CD1c-positive myeloid dendritic cell (primary cell): ENCODE results near the gene RASSF5.

Experiments
- DNase-seq: peaks from one replicate; pipeline ENCODE4 v3.0.0-alpha.2; 2016; ENCODE audit errors: extremely low spot score

Gene RASSF5

DNA sequence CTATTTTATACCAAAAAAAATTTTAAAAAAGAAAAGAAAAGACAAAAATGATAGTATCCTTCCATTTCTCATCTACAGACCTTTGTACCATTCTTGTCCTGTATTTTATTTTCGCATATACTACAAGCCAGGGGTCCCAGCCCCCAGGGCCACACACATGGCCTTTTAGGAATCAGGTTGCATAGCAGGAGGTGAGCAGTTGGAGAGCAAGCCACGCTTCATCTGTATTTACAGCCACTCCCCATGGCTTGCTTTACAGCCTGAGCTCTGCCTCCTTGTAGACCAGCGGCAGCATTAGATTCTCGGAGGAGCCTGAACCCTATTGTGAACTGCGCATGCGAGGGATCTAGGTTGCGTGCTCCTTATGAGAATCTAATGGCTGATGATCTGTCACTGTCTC, 39.8 kb downstream of the RASSF5 start:
- DNase-seq = no peak

DNA sequence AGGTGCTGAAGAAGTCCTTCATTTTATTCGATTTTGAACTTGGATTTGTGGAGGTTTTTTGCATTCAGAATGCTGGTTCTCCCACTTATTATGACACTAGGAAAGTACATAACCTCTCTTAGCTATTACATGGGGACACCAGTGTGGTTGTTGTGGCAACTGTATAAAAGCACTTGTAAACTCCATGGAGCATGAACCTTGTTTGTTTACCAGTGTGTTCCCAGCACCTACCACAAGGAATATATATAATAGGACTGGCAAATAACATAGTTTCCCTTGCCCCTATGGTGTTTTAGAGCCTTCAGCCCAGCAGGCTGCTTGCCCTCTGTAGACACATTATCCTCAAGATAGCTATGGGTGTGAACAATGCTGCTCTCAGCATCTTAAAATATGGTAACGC, 43.1 kb downstream of the RASSF5 start:
- DNase-seq = no peak

DNA sequence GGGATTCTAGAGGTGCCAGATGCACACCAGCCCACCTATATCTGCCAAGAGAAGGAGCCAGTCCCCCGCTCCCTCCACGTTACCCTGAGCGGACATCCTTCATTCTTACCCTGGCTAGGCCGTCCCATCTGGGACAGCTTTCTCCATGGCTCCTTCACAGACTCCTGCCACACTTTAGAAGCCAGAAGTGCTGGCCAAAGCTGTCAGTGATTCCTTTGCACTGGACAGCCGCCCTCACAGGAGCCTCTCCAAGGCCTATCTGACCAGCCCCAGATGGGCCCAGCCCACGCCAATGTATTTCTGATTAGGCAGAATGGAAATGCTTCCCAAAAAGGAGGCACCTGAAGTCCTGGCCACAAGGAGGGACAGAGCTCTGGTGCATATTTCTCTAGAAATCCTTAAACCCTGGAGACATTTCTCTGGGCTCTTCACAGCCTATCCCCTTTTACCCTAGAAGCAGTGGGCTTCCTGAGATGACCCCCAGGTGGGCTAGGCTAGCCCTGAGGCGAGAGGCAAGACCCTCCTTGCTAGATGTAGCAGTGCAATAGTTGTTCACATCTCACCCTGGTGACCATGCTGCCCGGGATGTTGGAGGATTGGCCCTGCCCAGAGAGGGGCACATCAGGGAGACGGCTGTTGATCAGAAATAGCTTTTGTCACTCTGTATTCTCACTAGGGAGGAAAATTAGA, 44.1 kb downstream of the RASSF5 start:
- DNase-seq = no peak

DNA sequence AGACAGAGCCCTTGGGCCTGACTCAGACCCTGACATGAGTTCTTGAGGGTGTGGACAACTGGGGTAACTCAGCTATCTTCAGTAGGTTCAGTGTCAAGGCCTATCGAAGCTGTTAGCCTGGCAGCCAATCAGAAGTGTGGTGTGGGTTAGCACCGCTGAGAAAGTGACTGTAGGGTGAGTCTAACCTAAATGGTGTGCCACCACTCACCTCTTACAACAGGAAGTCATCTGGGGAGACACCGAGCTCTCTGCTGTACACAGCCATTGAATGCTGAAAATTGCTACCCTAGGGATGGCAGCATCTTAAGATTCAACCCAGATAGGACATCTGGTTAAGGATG, 44.6 kb downstream of the RASSF5 start:
- DNase-seq = peak; percentile 49

DNA sequence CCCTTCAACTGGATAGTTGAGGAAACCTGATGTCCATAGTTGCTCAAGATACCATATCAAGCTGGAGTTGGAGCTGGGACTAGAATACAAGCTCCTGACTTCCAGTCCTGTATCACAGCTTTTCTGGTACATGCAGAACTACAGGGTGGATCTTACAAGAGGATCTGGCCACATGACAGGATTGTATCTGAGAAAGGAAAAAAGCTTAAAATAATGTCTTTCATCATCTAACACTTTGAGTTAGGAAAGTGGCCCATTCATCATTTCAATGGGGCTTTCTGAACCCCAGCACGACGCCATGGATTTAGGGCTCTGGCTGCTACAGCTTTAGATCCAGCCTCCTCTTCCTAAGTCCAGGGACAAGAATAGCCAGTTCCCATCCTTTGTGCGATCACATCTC, 46.9 kb downstream of the RASSF5 start:
- no peak for DNase-seq

DNA sequence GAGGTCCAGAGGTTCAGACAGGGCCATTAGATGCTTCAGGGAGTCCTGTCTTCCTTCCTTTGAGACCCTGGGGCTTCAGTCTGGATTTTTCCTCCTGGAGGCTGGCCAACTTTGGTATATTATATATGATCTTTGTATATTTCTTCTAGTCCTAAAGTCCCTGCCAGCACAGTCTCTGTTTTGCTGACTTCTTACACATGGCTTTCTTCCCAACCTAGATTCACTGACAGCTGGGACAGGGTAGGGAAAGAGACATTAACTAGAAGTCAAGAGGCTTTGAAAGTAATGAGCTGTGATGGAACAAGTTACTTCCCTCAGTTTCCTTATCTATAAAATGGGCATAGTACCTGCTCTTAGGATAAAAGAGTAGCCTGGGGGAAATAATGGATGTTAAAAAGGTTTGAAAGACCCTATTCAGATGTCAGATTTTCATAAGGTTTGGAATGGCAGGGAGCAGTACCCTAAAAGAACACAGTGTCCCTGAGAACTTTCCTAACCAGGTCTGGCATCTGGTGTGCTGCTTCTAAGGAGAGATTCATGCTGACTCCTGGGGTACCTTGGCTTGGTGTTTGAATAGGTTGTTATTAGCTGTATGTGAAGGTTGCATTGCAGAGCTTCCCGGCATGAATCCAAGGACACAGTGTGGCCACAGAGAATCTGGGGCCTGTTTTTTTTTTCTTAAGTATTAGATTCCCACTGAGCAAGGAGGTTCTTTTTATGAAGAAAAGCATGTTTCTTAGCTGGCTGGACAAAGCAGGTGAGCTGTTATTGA, 47.6 kb downstream of the RASSF5 start:
- no peak for DNase-seq

DNA sequence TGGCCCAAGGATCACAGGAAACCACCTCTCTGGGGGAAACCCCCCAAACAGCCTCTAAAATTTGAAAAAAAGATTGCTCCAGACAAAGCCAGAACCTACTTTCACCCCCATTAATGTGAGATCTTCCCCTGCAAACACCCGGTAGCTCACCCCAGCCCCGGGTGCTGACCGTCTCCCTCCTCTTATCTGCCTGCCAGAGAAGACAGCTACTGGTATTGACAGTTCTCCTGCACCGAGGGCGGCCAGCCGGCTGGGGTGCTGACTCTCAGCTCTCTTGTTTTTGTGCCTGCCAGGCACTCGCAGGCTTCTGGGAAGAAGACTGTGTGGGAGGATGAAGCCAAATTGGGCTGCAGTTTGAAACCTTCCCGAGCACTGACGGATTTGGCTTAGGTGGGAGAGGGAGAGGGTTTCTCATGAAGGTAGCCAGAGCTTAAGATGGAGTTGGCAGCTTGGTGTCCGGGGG, 48.2 kb downstream of the RASSF5 start:
- peak; percentile 52 for DNase-seq

DNA sequence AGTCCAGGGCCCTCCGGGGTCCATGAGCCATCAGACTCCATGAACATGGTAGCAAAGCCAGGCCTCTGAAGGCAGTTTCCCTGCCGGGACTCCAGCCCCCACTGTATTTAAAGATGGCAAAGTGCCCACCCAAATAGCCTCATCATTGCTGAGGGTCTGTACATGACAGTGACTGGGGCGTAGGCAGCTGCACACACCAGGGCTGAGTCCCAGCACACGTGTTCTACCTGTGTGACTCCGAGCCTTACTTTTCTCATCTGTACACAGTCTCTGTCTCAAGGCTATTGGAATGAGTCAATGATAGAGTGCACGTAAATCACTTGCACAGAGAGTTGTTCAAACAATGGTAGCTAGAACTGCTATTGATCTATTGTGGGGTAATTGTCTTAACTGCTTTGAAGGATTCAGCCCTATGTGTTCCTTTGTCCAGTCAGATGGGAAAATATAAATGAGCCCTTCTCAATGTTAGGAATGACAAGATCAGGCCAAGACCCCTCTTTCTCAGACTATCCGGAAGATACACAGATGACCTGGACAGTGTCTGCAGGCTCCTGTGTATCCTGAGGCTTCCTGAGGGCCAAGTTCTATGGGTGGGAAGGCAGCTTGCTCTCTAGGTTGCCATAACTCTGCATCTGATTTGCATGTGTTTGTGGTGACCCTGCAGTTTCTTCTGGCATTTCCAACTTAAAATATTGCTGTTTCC, 48.9 kb downstream of the RASSF5 start:
- DNase-seq = no peak

DNA sequence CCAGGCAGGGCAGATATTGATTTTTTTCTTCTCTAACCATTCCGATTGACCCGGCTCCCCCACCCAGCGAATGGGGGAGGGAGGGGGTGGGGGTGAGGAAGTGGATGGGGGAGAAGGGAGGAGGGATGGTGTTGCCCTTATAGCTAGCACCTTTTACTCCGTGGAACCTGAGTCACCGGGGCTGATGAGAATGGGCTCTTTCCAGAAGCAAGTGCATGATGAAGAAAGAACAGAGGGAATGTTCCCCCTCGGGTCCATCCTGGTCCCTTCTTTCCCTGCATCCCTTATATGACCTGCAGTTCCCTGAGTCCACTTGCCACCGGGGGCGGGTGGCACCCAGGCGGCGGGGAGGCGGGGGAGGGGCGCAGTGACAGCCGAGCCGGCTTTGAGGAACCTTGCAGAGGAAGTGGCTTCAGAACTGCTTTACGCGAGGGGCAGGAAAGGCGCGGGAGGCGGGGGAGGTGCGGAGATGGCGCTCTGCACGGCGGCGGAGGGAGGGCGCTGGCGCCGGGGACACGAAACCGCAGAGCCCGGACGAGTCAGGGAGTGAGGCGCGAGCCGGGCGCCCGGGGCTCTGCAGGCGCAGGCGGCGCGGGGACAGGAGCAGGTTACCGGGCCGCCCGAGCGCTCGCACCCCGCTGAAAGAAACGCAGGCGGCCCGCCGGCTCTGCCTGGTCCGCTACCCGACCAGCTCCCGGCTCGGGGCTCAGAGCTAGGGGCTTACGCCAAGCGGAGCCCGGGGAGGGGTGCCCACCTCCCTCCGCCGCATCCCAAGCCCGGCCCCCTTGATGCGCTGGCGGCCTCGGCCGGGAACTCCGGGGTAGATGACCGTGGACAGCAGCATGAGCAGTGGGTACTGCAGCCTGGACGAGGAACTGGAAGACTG, 49.7 kb downstream of the RASSF5 start:
- peak; percentile 97 for DNase-seq

DNA sequence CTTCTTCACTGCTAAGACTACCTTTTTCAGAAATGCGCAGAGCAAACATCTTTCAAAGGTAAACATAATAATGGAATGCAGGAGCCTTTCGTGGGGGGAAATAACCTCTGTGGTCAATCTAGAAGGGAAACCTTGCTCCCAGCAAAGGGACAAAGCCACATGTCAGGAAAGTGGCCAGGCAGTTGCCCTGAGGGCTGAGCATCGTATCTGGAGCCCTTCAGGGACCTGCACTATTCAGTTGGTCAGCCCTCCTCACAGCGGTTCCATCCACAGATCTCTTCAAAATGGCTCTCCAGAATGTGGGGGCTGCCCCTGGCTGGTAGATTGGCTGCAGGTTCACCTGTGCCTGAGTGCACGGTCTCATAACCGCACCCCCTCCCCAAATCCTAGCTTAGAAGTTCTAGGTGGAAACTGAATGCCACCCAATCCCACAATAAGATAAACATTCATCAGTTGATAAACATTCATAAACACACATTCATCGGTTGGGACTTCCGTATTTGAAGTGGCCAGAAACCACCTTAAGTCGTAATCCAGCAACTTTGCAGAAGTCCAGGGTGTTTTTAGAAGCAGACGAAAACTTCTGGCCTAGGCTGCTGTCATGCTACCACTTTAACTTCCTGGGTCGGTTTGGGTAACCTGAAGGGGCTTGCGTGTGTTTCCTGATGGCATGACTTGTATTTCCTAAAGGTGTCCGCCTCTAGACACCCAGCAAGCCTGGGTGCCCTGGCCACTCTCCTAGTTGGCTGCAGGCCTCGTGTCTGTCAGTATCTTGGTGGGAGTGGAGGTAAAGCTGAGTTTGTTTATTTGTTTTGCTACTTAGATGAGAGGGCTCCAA, 50.5 kb downstream of the RASSF5 start:
- peak; percentile 88 for DNase-seq

DNA sequence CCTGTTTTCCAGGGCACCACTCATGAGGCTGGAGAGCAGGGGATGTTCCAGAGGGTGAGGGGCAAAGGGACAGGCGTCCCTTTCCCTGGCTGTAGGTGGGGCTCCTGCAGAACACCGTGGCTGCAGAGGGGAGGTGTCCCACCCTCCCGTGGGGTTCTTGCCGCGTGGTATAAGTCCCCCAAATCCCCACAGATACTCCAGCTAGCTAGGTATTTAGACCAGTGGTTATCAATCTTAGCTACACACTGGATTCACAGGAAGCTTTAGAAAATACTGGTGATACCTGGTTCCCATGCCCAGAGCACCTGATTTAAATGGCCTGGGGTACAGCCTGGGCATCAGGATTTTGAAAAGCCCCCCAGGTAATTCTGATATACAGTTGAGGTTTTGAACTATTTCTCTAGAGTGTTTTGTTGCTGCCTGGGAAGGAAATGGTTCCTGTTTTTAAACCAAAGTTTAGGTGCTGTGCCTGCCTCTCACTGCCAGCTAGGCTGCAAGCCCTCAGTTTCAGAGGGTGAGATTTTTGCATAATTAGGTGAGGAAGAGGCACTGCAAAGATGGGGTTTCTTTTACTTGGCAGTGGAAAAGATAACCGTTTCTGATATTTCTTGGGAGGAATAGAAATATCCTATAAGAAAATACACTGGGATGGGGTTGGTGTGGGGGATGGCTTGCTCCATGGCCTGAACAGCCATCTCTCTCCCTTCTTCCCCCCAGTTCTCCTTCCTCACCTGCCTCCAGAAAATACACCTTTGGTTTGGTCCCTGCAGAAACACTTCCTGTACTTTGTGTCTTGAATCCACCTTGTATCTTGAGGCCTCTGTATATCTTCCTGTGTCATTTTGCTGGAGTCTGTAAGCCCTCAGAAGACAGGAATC, 51.7 kb downstream of the RASSF5 start:
- peak; percentile 43 for DNase-seq

DNA sequence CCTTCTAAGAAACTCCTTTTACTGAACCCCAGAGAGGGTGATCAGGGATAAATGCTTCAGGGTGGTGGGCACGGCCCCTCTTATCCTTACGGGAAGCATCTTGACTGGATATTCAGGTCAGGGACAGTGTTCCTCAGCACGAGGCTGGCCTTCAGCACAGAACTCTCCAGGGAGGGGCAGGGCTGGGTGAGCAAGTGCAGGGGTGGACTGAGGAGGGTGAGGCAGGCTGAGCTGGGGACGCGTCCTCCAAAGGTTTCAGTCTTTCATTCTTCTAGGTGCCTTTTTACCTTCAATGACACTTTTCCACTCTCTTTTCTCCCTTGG, 52.3 kb downstream of the RASSF5 start:
- DNase-seq = no peak

DNA sequence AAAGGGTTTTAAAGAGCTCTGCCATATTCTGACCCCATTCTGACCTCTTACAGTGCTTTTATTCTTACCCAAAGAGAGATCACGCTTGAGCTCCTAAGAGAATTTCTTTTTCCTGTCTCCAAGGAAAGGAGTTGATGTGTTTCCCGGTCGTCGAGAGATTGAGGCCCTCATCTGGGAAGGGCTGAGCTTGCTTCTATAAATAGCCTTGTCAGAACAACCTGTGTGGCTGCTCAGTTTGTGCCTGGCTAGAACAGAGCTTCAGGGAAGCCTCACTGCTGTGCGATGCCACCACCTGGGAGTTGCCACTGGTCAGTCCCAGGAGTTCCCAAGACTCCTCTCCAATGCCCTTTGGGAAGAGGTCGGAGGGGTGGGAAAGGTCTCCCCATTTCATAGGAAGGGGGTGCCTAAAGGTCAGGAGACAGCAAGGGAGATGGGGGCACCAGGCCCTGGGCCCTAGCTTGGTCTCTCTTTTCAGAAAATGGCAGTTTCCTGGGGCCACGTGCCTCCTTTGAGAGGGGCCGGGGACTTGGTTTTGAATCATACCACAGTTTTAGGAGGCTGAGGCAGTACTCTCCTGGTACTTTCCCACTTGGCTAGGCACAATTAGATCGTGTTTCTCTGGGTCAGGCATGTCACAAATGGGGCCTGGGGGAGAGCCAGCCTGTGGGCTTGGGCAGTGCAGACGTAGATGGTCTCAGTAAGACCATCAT, 52.8 kb downstream of the RASSF5 start:
- no peak for DNase-seq

DNA sequence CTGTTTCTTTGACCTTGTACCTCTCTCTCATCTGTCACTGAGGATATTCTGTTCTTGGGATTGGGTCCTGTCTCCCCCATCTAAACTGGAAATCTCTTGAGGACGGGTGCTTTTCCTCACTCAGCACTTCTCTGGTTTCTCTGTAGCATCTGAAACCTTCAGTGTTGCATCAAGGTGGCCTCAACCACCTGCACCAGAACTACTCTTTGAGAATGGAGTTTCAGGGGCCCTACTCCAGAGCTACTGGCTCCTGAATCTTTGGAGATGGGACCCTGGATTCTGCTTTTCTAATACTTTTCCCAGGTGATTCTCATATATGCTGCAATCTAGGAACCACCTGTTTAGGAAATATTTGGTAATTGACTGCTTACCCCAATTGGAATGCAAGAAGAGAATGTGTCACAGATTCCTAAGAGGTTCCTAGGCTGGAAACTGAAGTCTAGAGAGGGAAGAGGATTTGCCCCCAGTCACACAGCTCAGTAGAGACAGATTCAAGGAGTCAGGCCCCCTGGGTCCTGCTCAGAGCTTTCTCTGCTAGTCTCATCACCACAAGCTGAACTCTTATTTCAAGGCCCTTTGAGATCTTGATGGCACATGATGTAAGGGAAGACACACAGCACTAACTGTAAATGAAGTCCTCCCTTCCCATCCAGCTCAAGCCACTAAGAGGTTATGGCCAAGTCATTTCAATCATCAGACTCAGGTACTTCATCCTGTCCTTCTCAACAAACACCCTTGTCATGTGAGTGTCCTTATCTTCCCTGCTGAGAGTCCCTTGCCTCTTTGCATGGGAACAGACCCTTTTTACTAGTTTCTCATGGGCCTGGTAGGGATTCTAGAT, 56.3 kb downstream of the RASSF5 start:
- no peak for DNase-seq

DNA sequence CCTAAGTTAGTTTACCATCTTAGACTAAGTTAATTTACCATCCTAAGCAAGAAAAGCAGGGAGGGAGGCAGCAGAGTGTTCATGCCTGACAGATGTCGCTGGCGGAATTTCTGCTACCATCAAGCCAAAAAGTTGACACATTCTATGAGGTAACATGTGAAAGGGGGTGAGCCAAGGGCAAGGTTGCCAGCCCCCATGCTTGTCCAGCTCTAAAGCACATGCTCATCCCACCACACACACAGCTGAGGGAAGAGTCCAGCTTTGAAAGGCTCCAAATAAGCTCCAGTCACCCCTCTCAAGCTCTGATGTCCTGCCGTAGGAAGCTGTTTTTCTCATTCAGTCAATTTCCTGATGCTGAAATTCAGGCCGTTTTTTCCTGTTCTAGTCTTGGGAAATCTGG, 58.7 kb downstream of the RASSF5 start:
- no peak for DNase-seq

DNA sequence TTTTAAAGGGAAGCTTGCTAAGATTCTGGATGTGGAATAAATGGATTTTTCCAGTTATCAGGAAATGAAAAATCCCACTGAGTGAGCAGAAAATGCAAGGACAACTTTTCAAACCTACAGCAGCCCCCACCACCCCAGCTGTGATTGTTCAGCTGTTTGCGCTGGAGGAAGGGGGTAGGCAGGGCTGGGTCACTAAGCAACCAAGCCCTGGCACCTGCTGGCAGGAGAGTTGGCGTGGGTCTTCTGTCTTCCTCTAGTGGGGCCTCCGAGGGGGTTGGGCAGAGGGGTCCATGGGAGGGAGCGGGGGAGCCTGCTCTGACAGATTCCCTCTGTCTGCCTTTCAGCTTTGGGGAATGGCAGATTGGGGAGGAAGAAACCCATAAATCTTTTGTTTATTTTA, 59.7 kb downstream of the RASSF5 start:
- DNase-seq = no peak

DNA sequence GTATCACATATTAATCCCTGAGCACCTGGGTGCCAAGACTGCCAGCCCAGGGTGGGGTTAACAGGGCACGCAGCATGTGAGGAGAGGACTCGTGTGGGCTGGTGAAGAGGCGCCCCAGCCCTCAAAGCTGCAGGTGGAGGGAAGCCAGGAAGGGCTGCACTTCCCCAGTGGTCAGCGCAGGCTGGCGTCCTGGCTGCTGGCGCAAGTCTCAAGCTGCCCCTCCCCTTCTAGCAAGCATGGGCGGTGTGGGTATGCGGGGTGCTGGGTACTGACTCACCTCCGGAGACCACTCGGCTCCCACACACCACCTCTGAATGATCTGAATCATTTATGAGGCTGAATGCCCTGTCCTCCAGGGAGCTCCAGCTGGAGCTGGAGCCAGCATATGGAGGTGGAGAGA, 60.9 kb downstream of the RASSF5 start:
- DNase-seq = peak; percentile 47

DNA sequence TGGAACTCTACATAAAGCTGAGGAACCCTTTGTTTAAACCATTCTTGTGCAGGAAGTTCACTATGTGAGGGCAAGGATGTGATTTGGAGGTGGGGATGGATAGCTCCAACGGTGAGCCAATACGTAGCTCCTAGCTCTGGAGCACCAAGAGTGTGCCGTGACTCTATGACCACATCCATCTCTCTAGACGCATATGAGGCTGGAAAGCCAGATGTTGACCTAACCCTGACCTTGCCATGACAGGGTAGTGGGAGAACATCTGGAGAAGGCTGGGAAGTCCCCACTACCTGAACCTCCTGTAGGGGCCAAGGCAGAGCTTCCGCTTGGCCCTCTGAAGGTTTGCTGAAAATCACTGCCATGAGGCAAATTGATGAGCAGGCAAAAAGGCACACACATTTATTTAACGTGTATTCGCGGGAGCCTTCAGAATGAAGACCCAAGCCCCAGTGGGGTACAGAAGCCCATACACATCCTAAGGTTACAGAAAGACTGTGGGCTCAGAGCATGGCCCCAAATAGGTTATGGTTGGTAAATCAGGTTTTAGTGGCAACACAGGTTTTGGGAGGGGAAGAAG, 61.5 kb downstream of the RASSF5 start:
- DNase-seq = no peak
